Amygdala (tissue), 56 donors: ENCODE results near the gene TEDC2.
"Not testable (repeated sequence)": the region's sequence is repeated elsewhere in the genome, so short reads cannot be mapped to it uniquely, and the experiment has no call there.

ENCODE experiments used
- DNase-seq, 56 donors: peaks; one replicate each; lab custom pipeline; 2025; lab: John Stamatoyannopoulos, UW

TEDC2 gene

GRCh38 chr16:2475413-2476344, 15.8 kb downstream of the TEDC2 start:
- DNase-seq, result peak in 1 of 56 donors; percentile 36

- no peak for DNase-seq
Measured at GRCh38 chr16:2476345-2476720, 16.4 kb downstream of the TEDC2 start.

GRCh38 chr16:2476741-2477140, 16.8 kb downstream of the TEDC2 start:
- DNase-seq, result no peak

- DNase-seq, result no peak
Measured at GRCh38 chr16:2477327-2477726, 17.4 kb downstream of the TEDC2 start.

GRCh38 chr16:2478279-2478678, 18.4 kb downstream of the TEDC2 start:
- DNase-seq, result peak in 1 of 56 donors; percentile 30

- DNase-seq, result not testable (repeated sequence)
Measured at GRCh38 chr16:2479996-2480395, 20.1 kb downstream of the TEDC2 start.

GRCh38 chr16:2480948-2481347, 21.0 kb downstream of the TEDC2 start:
- DNase-seq, result no peak

GRCh38 chr16:2481676-2482075, 21.8 kb downstream of the TEDC2 start:
- no peak for DNase-seq

GRCh38 chr16:2482249-2482648, 22.3 kb downstream of the TEDC2 start:
- no peak for DNase-seq

GRCh38 chr16:2482708-2483534, 23.0 kb downstream of the TEDC2 start:
- DNase-seq, result peak in 41 of 56 donors; percentile 22 to 77 (median 48)

- DNase-seq, result no peak
Measured at GRCh38 chr16:2483939-2484897, 24.3 kb downstream of the TEDC2 start.

GRCh38 chr16:2484898-2485508, 25.1 kb downstream of the TEDC2 start:
- no peak for DNase-seq

- DNase-seq, result no peak
Measured at GRCh38 chr16:2485811-2486507, 26.1 kb downstream of the TEDC2 start.

GRCh38 chr16:2486645-2487516, 27.0 kb downstream of the TEDC2 start:
- peak in 24 of 56 donors; percentile 13 to 65 (median 36) for DNase-seq

GRCh38 chr16:2487517-2487842, 27.6 kb downstream of the TEDC2 start:
- DNase-seq, result peak in 1 of 56 donors; percentile 65

- no peak for DNase-seq
Measured at GRCh38 chr16:2487903-2488531, 28.1 kb downstream of the TEDC2 start.

- DNase-seq, result no peak
Measured at GRCh38 chr16:2489581-2489980, 29.7 kb downstream of the TEDC2 start.
